HCT116 (cell line): ENCODE data around the gene EIF2A. TPM values are rescaled to one million over a fixed set of nuclear protein-coding genes. Genes with fewer than 3 reads are reported as not detected.

Experiments
- ATAC-seq: fragments of 200-7000 bp; cut with Tn5 transposase; 2 replicates; pipeline ENCODE4 v1.9.1; 2020; ENCODE audit warnings: mild to moderate bottlenecking, moderate library complexity
- BruUV-seq: library from RNA; stranded (reverse); fragments of 400-500 nt; replicated peaks from 2 replicates; lab custom pipeline; 2021; lab: Mats Ljungman, UMichigan
- CTCF ChIA-PET: fragments of 300-600 bp; sonication (Branson Sonifier 250); formaldehyde crosslinking; loops from one replicate; lab custom pipeline; 2021; ENCODE audit warnings: antibody characterized with exemption; lab: Charles Lee
- POLR2A ChIA-PET: fragments of 300-600, 350-600 bp; sonication (Branson Sonifier 250); formaldehyde crosslinking; loops from one replicate; lab custom pipeline; 2021; ENCODE audit warnings: antibody characterized with exemption; lab: Charles Lee
- RAD21 ChIA-PET, 2 experiments: fragments of 300-600 bp; sonication (Branson Sonifier 250); formaldehyde crosslinking; loops; one replicate each; lab custom pipeline; 2023; ENCODE audit warnings: low total read pairs in 2 of 2; ENCODE audit not compliant: uncharacterized antibody in 2 of 2, unreplicated experiment in 2 of 2, low non-redundant PET in 1 of 2; lab: Charles Lee
- DNase-seq: peaks from one replicate; pipeline ENCODE4 v3.0.0-alpha.2; 2010; ENCODE audit warnings: low read depth, low spot score
- H2AFZ ChIP-seq: fragments of 200-600 bp; shearing (Covaris generic), sonication (generic); 2 replicates; pipeline ENCODE4 v1.6.1; 2017; ENCODE audit warnings: low read depth, mixed run types, mixed read lengths, antibody characterized with exemption, low read length; ENCODE audit not compliant: poor library complexity, severe bottlenecking
- H3K27ac ChIP-seq: 2 replicates; pipeline ENCODE4 v1.5.1; 2012; ENCODE audit warnings: low read depth, low read length
- H3K27me3 ChIP-seq: fragments of 200-600 bp; sonication (generic); 2 replicates; pipeline ENCODE4 v1.6.1; 2016; ENCODE audit warnings: mixed run types, low read length, mixed read lengths; ENCODE audit not compliant: insufficient read depth
- H3K36me3 ChIP-seq, 2 experiments: fragments of 200-500 bp in 1 of 2; fragments of 200-600 bp in 1 of 2; sonication (Bioruptor generic) in 1 of 2; sonication (generic) in 1 of 2; 2 replicates each; pipeline versions ENCODE4 v1.5.1 to v1.6.1; 2014 to 2016; ENCODE audit warnings: low read length in 2 of 2, inconsistent platforms in 1 of 2, mixed read lengths in 1 of 2, mixed run types in 1 of 2; ENCODE audit not compliant: insufficient read depth in 2 of 2, control insufficient read depth in 1 of 2
- H3K4me1 ChIP-seq, 2 experiments: fragments of 200-600 bp in 1 of 2; sonication (generic) in 1 of 2; 2 replicates each; pipeline versions ENCODE4 v1.5.1 to v1.6.1; 2012 to 2017; ENCODE audit warnings: low read length in 2 of 2, inconsistent platforms in 1 of 2, mild to moderate bottlenecking in 1 of 2, mixed read lengths in 1 of 2, mixed run types in 1 of 2, moderate library complexity in 1 of 2; ENCODE audit not compliant: insufficient read depth in 2 of 2, control insufficient read depth in 1 of 2
- H3K4me2 ChIP-seq: fragments of 200-600 bp; sonication (generic); 2 replicates; pipeline ENCODE4 v1.6.1; 2017; ENCODE audit warnings: mixed run types, low read length, mixed read lengths
- H3K4me3 ChIP-seq, 2 experiments: fragments of 200-600 bp in 1 of 2; sonication (generic) in 1 of 2; replicated peaks in 1 of 2; 2 replicates each; pipeline ENCODE4 v1.5.1; 2011 to 2016; ENCODE audit warnings: low read length in 2 of 2, control low read depth in 1 of 2, low read depth in 1 of 2, mild to moderate bottlenecking in 1 of 2, mixed read lengths in 1 of 2, mixed run types in 1 of 2
- H3K79me2 ChIP-seq: fragments of 200-600 bp; sonication (generic); 2 replicates; pipeline ENCODE4 v1.6.1; 2017; ENCODE audit warnings: mild to moderate bottlenecking, mixed run types, low read length, moderate library complexity, mixed read lengths; ENCODE audit not compliant: insufficient read depth
- H3K9ac ChIP-seq: fragments of 200-600 bp; sonication (generic); 2 replicates; pipeline ENCODE4 v1.6.1; 2016; ENCODE audit warnings: low read length, mixed read lengths
- H3K9me2 ChIP-seq: fragments of 200-600 bp; sonication (generic), shearing (Covaris generic); 2 replicates; pipeline ENCODE4 v1.6.1; 2017; ENCODE audit warnings: mixed run types, mild to moderate bottlenecking, moderate library complexity; ENCODE audit not compliant: insufficient read depth
- H3K9me3 ChIP-seq, 2 experiments: fragments of 200-500 bp in 1 of 2; fragments of 200-600 bp in 1 of 2; sonication (Bioruptor generic) in 1 of 2; sonication (generic) in 1 of 2; 2 replicates each; pipeline ENCODE4 v1.6.1; 2014 to 2017; ENCODE audit warnings: low read length in 2 of 2, mixed read lengths in 2 of 2, inconsistent platforms in 1 of 2, low read depth in 1 of 2, mild to moderate bottlenecking in 1 of 2, mixed run types in 1 of 2, moderate library complexity in 1 of 2; ENCODE audit not compliant: control insufficient read depth in 1 of 2, insufficient read depth in 1 of 2
- H4K20me1 ChIP-seq: fragments of 200-600 bp; sonication (generic), shearing (Covaris generic); 2 replicates; pipeline ENCODE4 v1.6.1; 2017; ENCODE audit warnings: mixed run types, mild to moderate bottlenecking, moderate library complexity; ENCODE audit not compliant: insufficient read depth
- CEBPB ChIP-seq: IDR thresholded peaks from 2 replicates; pipeline ENCODE4 v1.6.1; 2012; ENCODE audit warnings: low read depth
- ELF1 ChIP-seq: IDR thresholded peaks from 2 replicates; pipeline ENCODE4 v1.6.1; 2012; ENCODE audit warnings: low read depth, borderline replicate concordance
- EZH2 ChIP-seq: fragments of 200-600 bp; sonication (generic); IDR thresholded peaks from 2 replicates; pipeline ENCODE4 v1.6.1; 2017; ENCODE audit warnings: antibody characterized with exemption, mixed run types
- EZH2phosphoT487 ChIP-seq: fragments of 200-600 bp; IDR thresholded peaks from 2 replicates; pipeline ENCODE4 v1.6.1; 2018; ENCODE audit warnings: antibody characterized with exemption, borderline replicate concordance
- FOSL1 ChIP-seq: IDR thresholded peaks from 2 replicates; pipeline ENCODE4 v1.6.1; 2012; ENCODE audit warnings: low read depth
- JUND ChIP-seq: IDR thresholded peaks from 2 replicates; pipeline ENCODE4 v1.6.1; 2012
- POLR2A ChIP-seq: IDR thresholded peaks from 2 replicates; pipeline ENCODE4 v1.7.0; 2011; ENCODE audit warnings: borderline replicate concordance; ENCODE audit not compliant: insufficient read depth, insufficient read length; ENCODE audit errors: extremely low read depth
- POLR2AphosphoS5 ChIP-seq: IDR thresholded peaks from 2 replicates; pipeline ENCODE4 v1.6.1; 2011; ENCODE audit warnings: mild to moderate bottlenecking, low read depth, low read length, moderate library complexity
- RAD21 ChIP-seq: IDR thresholded peaks from 2 replicates; pipeline ENCODE4 v1.6.1; 2012; ENCODE audit warnings: low read depth, mild to moderate bottlenecking
- SIN3A ChIP-seq: IDR thresholded peaks from 2 replicates; pipeline ENCODE4 v1.6.1; 2012; ENCODE audit warnings: low read depth
- SP1 ChIP-seq: IDR thresholded peaks from 2 replicates; pipeline ENCODE4 v1.6.1; 2012; ENCODE audit warnings: low read depth
- SRF ChIP-seq: IDR thresholded peaks from 2 replicates; pipeline ENCODE4 v1.6.1; 2012; ENCODE audit warnings: low read depth
- YY1 ChIP-seq: IDR thresholded peaks from 2 replicates; pipeline ENCODE4 v1.6.1; 2011; ENCODE audit warnings: low read length, low read depth, moderate library complexity, mild to moderate bottlenecking; ENCODE audit not compliant: insufficient replicate concordance; ENCODE audit errors: extremely low read depth
- ZNF274 ChIP-seq: fragments of 200-500 bp; sonication (Bioruptor generic); IDR thresholded peaks from 2 replicates; pipeline ENCODE4 v1.6.1; 2014; ENCODE audit warnings: mild to moderate bottlenecking, low read depth, low read length, inconsistent platforms
- intact Hi-C: fragments of 100-400 bp; cut with micrococcal nuclease; formaldehyde crosslinking; loops from 2 replicates; pipeline ENCODE4 v1.10.0; 2022
- total RNA-seq: library from RNA; stranded (reverse); gene quantifications from one replicate; pipeline ENCODE4 v1.2.1, GENCODE V29; 2021; ENCODE audit not compliant: unreplicated experiment
- TF ChIP-seq, protein P1 (sequence below): IDR thresholded peaks from 2 replicates; pipeline ENCODE4 v1.6.1; 2012
- TF ChIP-seq, protein P2 (sequence below): IDR thresholded peaks from 2 replicates; pipeline ENCODE4 v1.6.1; 2012

EIF2A gene
- total RNA-seq, 1 experiment from 2014 or later = 126 TPM

DNA sequence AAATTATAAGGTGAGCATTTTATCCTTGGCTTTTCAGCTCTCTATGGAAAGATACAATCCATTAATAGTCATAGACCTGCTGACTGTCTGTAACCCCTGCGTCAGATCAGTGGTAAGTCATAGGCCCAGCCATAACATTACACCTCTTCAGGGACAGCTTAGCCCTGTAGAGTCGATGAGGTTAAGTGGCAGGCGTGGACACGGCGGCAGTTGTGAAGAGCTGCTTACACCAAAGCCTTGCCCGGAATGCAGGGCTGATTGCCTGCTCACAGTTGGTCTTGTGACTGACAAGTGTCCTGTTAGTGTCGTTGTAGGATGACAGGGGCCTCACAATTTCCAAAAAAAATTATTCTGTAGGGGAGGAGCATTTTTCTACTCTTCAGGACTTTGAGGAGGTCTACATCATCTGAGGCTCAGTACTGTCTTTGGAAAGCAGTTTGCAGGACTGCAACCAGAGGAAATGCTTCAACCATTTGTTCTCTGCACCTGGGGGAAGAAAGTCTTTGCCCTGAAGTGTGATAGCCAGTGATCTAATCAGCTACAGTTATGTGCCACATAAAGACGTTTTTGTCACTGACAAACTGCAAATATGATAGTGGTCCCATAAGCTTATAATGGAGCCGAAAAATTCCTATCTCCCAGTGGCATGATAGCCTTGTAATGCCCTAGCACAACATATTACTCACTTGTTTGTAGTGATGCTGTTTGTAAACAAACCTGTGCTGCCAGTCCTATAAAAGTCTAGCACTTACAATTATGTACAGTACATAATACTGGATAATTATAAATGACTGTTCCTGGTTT is 41.6 kb downstream of the EIF2A start:
- Histone ChIP-seq H2AFZ (no peak overlapping the region), H3K9me3 (no peaks in the 10 kb centered on the region), H3K9ac (no peak overlapping the region), H3K4me1 (no peaks in the 10 kb centered on the region), H3K9me2 (no peaks in the 10 kb centered on the region), H3K27ac (no peak overlapping the region), H3K27me3 (no peaks in the 10 kb centered on the region), H3K79me2 (peaks cover 85% of the 10 kb centered on the region), H4K20me1 (0 out of 2 replicates have a peak, but pooled peaks cover 2% of the 10 kb centered on the region), H3K36me3 (peaks cover 12 to 21% of the 10 kb centered on the region in 2 experiments; a peak in 3 of 4 replicates), H3K4me2 (no peak overlapping the region), H3K4me3 (no peak overlapping the region)
- RAD21 ChIA-PET = no interaction called here
- DNase-seq (no peak), ATAC-seq (no peak)
- CTCF ChIA-PET = no interaction called here
- intact Hi-C loops = no loop called here
- no peak for TF ChIP-seq POLR2AphosphoS5
- TF ChIP-seq JUND = no peak
- TF ChIP-seq ELF1 = no peak
- TF ChIP-seq, protein P1, sequence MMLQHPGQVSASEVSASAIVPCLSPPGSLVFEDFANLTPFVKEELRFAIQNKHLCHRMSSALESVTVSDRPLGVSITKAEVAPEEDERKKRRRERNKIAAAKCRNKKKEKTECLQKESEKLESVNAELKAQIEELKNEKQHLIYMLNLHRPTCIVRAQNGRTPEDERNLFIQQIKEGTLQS = no peak
- no peak for TF ChIP-seq YY1
- no peak for TF ChIP-seq FOSL1
- no peak for TF ChIP-seq RAD21
- no peak for TF ChIP-seq CEBPB
- TF ChIP-seq, protein P2, sequence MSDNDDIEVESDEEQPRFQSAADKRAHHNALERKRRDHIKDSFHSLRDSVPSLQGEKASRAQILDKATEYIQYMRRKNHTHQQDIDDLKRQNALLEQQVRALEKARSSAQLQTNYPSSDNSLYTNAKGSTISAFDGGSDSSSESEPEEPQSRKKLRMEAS = no peak
- no peak for TF ChIP-seq EZH2
- TF ChIP-seq SIN3A = no peak
- TF ChIP-seq SRF = no peak
- TF ChIP-seq POLR2A = no peak
- no peak for TF ChIP-seq SP1
- TF ChIP-seq ZNF274 = no peak
- no peak for TF ChIP-seq EZH2phosphoT487
- no TSS peak for BruUV-seq
- POLR2A ChIA-PET = interaction anchor here (0.6 to 1.3 kb wide), 2 partner anchors 15 to 175 kb away, joined by 3 to 4 read pairs; partner anchors contain the start of genes SELENOT and SIAH2
